Measurements from ENCODE around the gene NDEL1. TPM values are rescaled to one million over a fixed set of nuclear protein-coding genes. Genes with fewer than 3 reads are reported as not detected.

The NDEL1 gene
- total RNA-seq, 1 donor from 2014 or later = 66.5 TPM

DNA sequence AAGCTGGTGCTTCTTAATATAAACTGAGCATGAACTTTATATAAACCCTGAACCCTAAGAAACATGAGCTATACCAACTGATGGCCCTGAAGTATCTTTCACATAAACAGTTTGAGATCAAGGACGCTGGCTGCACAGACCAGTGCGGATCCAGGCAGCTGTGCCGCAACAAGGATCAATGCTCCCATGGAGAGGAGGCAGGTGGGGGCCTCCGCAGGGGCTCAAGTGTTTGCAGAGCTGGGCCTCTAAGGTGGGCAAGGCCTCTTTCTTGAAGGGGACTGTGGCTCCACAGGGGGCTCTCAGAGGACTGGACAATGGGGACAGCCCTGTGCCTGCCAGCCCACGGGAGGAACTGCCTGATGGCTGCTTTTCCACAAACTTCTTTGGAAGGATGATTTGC is 46.0 kb downstream of the NDEL1 start:
- H3K4me3 ChIP-seq = no peak overlapping the region
- DNase-seq (ENCODE audit: extremely low spot score in 2 of 2) = no peak
- TF ChIP-seq, protein P1, sequence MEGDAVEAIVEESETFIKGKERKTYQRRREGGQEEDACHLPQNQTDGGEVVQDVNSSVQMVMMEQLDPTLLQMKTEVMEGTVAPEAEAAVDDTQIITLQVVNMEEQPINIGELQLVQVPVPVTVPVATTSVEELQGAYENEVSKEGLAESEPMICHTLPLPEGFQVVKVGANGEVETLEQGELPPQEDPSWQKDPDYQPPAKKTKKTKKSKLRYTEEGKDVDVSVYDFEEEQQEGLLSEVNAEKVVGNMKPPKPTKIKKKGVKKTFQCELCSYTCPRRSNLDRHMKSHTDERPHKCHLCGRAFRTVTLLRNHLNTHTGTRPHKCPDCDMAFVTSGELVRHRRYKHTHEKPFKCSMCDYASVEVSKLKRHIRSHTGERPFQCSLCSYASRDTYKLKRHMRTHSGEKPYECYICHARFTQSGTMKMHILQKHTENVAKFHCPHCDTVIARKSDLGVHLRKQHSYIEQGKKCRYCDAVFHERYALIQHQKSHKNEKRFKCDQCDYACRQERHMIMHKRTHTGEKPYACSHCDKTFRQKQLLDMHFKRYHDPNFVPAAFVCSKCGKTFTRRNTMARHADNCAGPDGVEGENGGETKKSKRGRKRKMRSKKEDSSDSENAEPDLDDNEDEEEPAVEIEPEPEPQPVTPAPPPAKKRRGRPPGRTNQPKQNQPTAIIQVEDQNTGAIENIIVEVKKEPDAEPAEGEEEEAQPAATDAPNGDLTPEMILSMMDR (IDR thresholded peaks at IDR 0.05) = no peak
- TF ChIP-seq POLR2AphosphoS5 (IDR thresholded peaks at IDR 0.05; ENCODE audit: insufficient read depth in 1 of 2, low read depth in 1 of 2) (no peak), POLR2A (IDR thresholded peaks at IDR 0.05) (no peak)
- H3K27me3 ChIP-seq = no peaks in the 10 kb centered on the region
- no peak overlapping the region for H3K27ac ChIP-seq
- H3K9me3 ChIP-seq = no peaks in the 10 kb centered on the region
- H3K4me1 ChIP-seq = no peaks in the 10 kb centered on the region
- peaks cover 0 to 33% of the 10 kb centered on the region in 2 donors for H3K36me3 ChIP-seq
- intact Hi-C loops (cut with DNase I) = no loop called here

DNA sequence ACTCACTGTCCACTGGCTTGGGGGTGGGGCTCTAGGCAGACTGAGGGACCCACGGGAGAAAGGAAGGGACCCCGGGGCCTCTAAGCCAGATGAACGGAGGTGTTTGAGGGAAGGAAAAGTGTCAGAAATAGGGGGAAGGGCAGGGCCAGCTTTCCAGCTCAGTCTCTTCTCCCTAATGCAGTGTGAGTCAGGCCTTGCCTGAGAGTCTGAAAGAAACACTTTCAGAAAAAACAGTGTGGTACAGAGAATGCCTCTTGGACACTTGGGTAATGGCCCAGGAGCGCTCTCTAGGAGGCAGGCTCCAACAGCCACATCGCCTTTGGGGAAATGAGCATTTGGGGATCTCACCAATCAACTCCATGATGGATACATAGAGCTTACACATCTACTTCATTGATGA is 46.9 kb downstream of the NDEL1 start:
- intact Hi-C loops (cut with DNase I) = no loop called here
- DNase-seq (ENCODE audit: extremely low spot score in 2 of 2) = no peak
- Histone ChIP-seq H3K4me1 (no peaks in the 10 kb centered on the region), H3K9me3 (no peaks in the 10 kb centered on the region), H3K36me3 (peaks cover 0 to 26% of the 10 kb centered on the region in 2 donors), H3K27me3 (no peaks in the 10 kb centered on the region), H3K4me3 (no peak overlapping the region), H3K27ac (no peak overlapping the region)
- no peak for TF ChIP-seq POLR2A (IDR thresholded peaks at IDR 0.05)
- no peak for TF ChIP-seq POLR2AphosphoS5 (IDR thresholded peaks at IDR 0.05; ENCODE audit: insufficient read depth in 1 of 2, low read depth in 1 of 2)
- TF ChIP-seq, protein P1 (IDR thresholded peaks at IDR 0.05) = no peak

- no peaks in the 10 kb centered on the region for H3K4me1 ChIP-seq
- peaks cover 0 to 23% of the 10 kb centered on the region in 2 donors for H3K36me3 ChIP-seq
- no peaks in the 10 kb centered on the region for H3K9me3 ChIP-seq
- H3K27me3 ChIP-seq = no peaks in the 10 kb centered on the region
- no peak overlapping the region for H3K4me3 ChIP-seq
- intact Hi-C loops (cut with DNase I) = no loop called here
- no peak for DNase-seq (ENCODE audit: extremely low spot score in 2 of 2)
- no peak overlapping the region for H3K27ac ChIP-seq
- TF ChIP-seq, protein P1 (IDR thresholded peaks at IDR 0.05) = no peak
- TF ChIP-seq POLR2A (IDR thresholded peaks at IDR 0.05) (no peak), POLR2AphosphoS5 (IDR thresholded peaks at IDR 0.05; ENCODE audit: insufficient read depth in 1 of 2, low read depth in 1 of 2) (no peak)
These were observed 48.8 kb downstream of the NDEL1 start for GRCh38 chr17:8484465-8484864.

GRCh38 chr17:8485491-8485890 is 49.8 kb downstream of the NDEL1 start:
- Histone ChIP-seq H3K27me3 (no peaks in the 10 kb centered on the region), H3K4me3 (no peak overlapping the region), H3K4me1 (no peaks in the 10 kb centered on the region), H3K9me3 (no peaks in the 10 kb centered on the region), H3K36me3 (peaks cover 0 to 28% of the 10 kb centered on the region in 2 donors), H3K27ac (no peak overlapping the region)
- TF ChIP-seq POLR2A (IDR thresholded peaks at IDR 0.05) (no peak), POLR2AphosphoS5 (IDR thresholded peaks at IDR 0.05; ENCODE audit: insufficient read depth in 1 of 2, low read depth in 1 of 2) (no peak)
- TF ChIP-seq, protein P1 (IDR thresholded peaks at IDR 0.05) = no peak
- no peak for DNase-seq (ENCODE audit: extremely low spot score in 2 of 2)
- intact Hi-C loops (cut with DNase I) = no loop called here

GRCh38 chr17:8487130-8487645 is 51.5 kb downstream of the NDEL1 start:
- TF ChIP-seq POLR2A (IDR thresholded peaks at IDR 0.05) (no peak), POLR2AphosphoS5 (IDR thresholded peaks at IDR 0.05; ENCODE audit: insufficient read depth in 1 of 2, low read depth in 1 of 2) (no peak)
- TF ChIP-seq, protein P1 (IDR thresholded peaks at IDR 0.05) = no peak
- Histone ChIP-seq H3K27ac (no peak overlapping the region), H3K27me3 (no peaks in the 10 kb centered on the region), H3K4me3 (no peak overlapping the region), H3K9me3 (no peaks in the 10 kb centered on the region), H3K36me3 (peaks cover 0 to 29% of the 10 kb centered on the region in 2 donors), H3K4me1 (no peaks in the 10 kb centered on the region)
- intact Hi-C loops (cut with DNase I) = no loop called here
- DNase-seq (ENCODE audit: extremely low spot score in 2 of 2) = no peak
